Measurements from ENCODE around the gene EIF3A. TPM values are rescaled to one million over a fixed set of nuclear protein-coding genes. Genes with fewer than 3 reads are reported as not detected.

Gene EIF3A
- total RNA-seq, 1 donor from 2014 or later, result 100 TPM

- Histone ChIP-seq H3K9me3 (no peaks in the 10 kb centered on the region), H3K27me3 (no peaks in the 10 kb centered on the region)
- DNase-seq (ENCODE audit: extremely low spot score in 2 of 2), result no peak
Measured at GRCh38 chr10:119003572-119004289, 76.9 kb downstream of the EIF3A start.

GRCh38 chr10:119001717-119002500 lies 78.7 kb downstream of the EIF3A start:
- Histone ChIP-seq H3K27me3 (no peaks in the 10 kb centered on the region), H3K27ac (no peak overlapping the region), H3K9me3 (no peaks in the 10 kb centered on the region), H3K4me3 (no peak overlapping the region), H3K36me3 (no peaks in the 10 kb centered on the region), H3K4me1 (peaks cover under 1% of the 10 kb centered on the region)
- intact Hi-C loops (cut with DNase I), result no loop called here
- DNase-seq (ENCODE audit: extremely low spot score in 2 of 2), result no peak
- TF ChIP-seq POLR2AphosphoS5 (IDR thresholded peaks at IDR 0.05; ENCODE audit: insufficient read depth in 1 of 2, low read depth in 1 of 2) (no peak), POLR2A (IDR thresholded peaks at IDR 0.05) (no peak), CTCF (IDR thresholded peaks at IDR 0.05) (no peak)

More at GRCh38 chr10:119003572-119004289, 76.9 kb downstream of the EIF3A start:
- Histone ChIP-seq H3K4me3 (no peak overlapping the region), H3K36me3 (no peaks in the 10 kb centered on the region), H3K4me1 (peaks cover 5% of the 10 kb centered on the region), H3K27ac (no peak overlapping the region)
- intact Hi-C loops (cut with DNase I), result no loop called here
- TF ChIP-seq POLR2A (IDR thresholded peaks at IDR 0.05) (no peak), CTCF (IDR thresholded peaks at IDR 0.05) (no peak)

- H3K27me3 ChIP-seq, result no peaks in the 10 kb centered on the region
- no peak overlapping the region for H3K27ac ChIP-seq
- TF ChIP-seq POLR2AphosphoS5 (IDR thresholded peaks at IDR 0.05; ENCODE audit: insufficient read depth in 1 of 2, low read depth in 1 of 2) (no peak), POLR2A (IDR thresholded peaks at IDR 0.05) (no peak), CTCF (IDR thresholded peaks at IDR 0.05) (no peak)
- intact Hi-C loops (cut with DNase I), result no loop called here
- no peaks in the 10 kb centered on the region for H3K4me1 ChIP-seq
- H3K9me3 ChIP-seq, result no peaks in the 10 kb centered on the region
- H3K36me3 ChIP-seq, result no peaks in the 10 kb centered on the region
- H3K4me3 ChIP-seq, result no peak overlapping the region
- no peak for DNase-seq (ENCODE audit: extremely low spot score in 2 of 2)
Measured at GRCh38 chr10:118998183-118998582, 82.4 kb downstream of the EIF3A start.

GRCh38 chr10:118997379-118997778 lies 83.2 kb downstream of the EIF3A start:
- no peak for TF ChIP-seq POLR2A (IDR thresholded peaks at IDR 0.05)
- no peak for TF ChIP-seq POLR2AphosphoS5 (IDR thresholded peaks at IDR 0.05; ENCODE audit: insufficient read depth in 1 of 2, low read depth in 1 of 2)
- no peak for TF ChIP-seq CTCF (IDR thresholded peaks at IDR 0.05)
- H3K4me3 ChIP-seq, result no peak overlapping the region

GRCh38 chr10:118995739-118996138 lies 84.9 kb downstream of the EIF3A start:
- no peak for DNase-seq (ENCODE audit: extremely low spot score in 2 of 2)
- Histone ChIP-seq H3K36me3 (no peaks in the 10 kb centered on the region), H3K27me3 (no peaks in the 10 kb centered on the region), H3K4me3 (no peak overlapping the region), H3K4me1 (no peaks in the 10 kb centered on the region), H3K9me3 (no peaks in the 10 kb centered on the region), H3K27ac (no peak overlapping the region)
- TF ChIP-seq CTCF (IDR thresholded peaks at IDR 0.05) (no peak), POLR2A (IDR thresholded peaks at IDR 0.05) (no peak), POLR2AphosphoS5 (IDR thresholded peaks at IDR 0.05; ENCODE audit: insufficient read depth in 1 of 2, low read depth in 1 of 2) (no peak)
- intact Hi-C loops (cut with DNase I), result no loop called here

More at GRCh38 chr10:118997379-118997778, 83.2 kb downstream of the EIF3A start:
- no peaks in the 10 kb centered on the region for H3K4me1 ChIP-seq
- no peaks in the 10 kb centered on the region for H3K27me3 ChIP-seq
- intact Hi-C loops (cut with DNase I), result no loop called here
- no peaks in the 10 kb centered on the region for H3K36me3 ChIP-seq
- DNase-seq (ENCODE audit: extremely low spot score in 2 of 2), result no peak
- H3K27ac ChIP-seq, result no peak overlapping the region
- no peaks in the 10 kb centered on the region for H3K9me3 ChIP-seq
